NB4 (cell line): ENCODE results near the gene DAPK1.

Source experiments
- DNase-seq: peaks from one replicate; pipeline ENCODE4 v3.0.0; 2010; ENCODE audit warnings: low read depth
- H3K4me3 ChIP-seq: one replicate; pipeline ENCODE4 v1.5.1; 2011; ENCODE audit warnings: mild to moderate bottlenecking, low read depth, low read length, moderate library complexity
- MYC ChIP-seq: IDR thresholded peaks from 2 replicates; pipeline ENCODE4 v1.6.1; 2011; ENCODE audit warnings: low read depth, low read length
- POLR2A ChIP-seq: IDR thresholded peaks from 2 replicates; pipeline ENCODE4 v1.6.1; 2011; ENCODE audit warnings: mild to moderate bottlenecking; ENCODE audit not compliant: insufficient read length; ENCODE audit errors: extremely low read depth
- TF ChIP-seq, protein P1 (sequence below): IDR thresholded peaks from one replicate; pipeline ENCODE4 v1.5.1; 2012; ENCODE audit warnings: low read depth, low read length
- TF ChIP-seq, protein P2 (sequence below): IDR thresholded peaks from 2 replicates; pipeline ENCODE4 v1.6.1; 2011; ENCODE audit warnings: low read depth, low read length

DAPK1 gene

GRCh38 chr9:87550253-87550954, 52.7 kb downstream of the DAPK1 start:
- no peak overlapping the region for H3K4me3 ChIP-seq
- DNase-seq: no peak
- TF ChIP-seq, protein P1, sequence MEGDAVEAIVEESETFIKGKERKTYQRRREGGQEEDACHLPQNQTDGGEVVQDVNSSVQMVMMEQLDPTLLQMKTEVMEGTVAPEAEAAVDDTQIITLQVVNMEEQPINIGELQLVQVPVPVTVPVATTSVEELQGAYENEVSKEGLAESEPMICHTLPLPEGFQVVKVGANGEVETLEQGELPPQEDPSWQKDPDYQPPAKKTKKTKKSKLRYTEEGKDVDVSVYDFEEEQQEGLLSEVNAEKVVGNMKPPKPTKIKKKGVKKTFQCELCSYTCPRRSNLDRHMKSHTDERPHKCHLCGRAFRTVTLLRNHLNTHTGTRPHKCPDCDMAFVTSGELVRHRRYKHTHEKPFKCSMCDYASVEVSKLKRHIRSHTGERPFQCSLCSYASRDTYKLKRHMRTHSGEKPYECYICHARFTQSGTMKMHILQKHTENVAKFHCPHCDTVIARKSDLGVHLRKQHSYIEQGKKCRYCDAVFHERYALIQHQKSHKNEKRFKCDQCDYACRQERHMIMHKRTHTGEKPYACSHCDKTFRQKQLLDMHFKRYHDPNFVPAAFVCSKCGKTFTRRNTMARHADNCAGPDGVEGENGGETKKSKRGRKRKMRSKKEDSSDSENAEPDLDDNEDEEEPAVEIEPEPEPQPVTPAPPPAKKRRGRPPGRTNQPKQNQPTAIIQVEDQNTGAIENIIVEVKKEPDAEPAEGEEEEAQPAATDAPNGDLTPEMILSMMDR: no peak
- TF ChIP-seq POLR2A (no peak), MYC (no peak)
- TF ChIP-seq, protein P2, sequence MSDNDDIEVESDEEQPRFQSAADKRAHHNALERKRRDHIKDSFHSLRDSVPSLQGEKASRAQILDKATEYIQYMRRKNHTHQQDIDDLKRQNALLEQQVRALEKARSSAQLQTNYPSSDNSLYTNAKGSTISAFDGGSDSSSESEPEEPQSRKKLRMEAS: no peak

GRCh38 chr9:87551772-87552217, 54.1 kb downstream of the DAPK1 start:
- TF ChIP-seq MYC (no peak), POLR2A (no peak)
- TF ChIP-seq, protein P1: no peak
- TF ChIP-seq, protein P2: no peak
- no peak overlapping the region for H3K4me3 ChIP-seq
- no peak for DNase-seq

DNA sequence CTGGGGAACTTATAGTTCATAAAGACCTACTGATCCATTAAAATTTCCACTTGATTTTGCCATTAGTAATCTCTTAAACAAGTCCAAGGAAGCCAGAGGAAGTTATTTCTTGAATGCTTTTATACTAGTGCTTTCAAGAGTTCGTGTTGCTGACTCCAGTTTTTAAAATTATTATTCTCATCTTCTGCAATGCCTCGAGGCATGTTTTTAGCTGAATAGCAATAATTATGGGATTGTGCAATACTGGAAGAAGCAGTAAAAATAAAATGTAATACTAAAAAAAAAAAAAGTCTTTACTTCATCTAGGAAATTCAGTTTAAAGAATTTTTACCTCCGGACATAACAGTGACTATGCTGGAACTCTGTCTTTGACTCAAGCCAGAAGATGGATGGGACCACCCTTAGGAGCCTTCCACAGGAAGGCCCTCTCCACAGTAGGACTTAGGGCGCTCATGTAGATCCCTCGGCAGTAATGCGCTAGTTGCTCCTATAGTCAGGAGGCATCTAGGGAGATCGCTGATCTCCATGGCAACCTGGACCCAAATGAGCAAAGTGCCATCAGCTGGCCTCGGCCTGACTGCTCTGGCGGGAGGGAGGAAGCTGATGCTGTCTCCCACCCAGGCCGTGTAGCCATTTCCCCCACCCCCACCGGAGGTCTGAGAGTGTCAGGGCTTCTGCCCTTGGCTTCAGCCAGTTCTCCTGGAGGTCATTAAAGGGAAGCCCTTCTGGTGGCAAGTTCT, 56.7 kb downstream of the DAPK1 start:
- peak; percentile 6 for DNase-seq
- TF ChIP-seq POLR2A (no peak), MYC (no peak)
- TF ChIP-seq, protein P1: no peak
- TF ChIP-seq, protein P2: no peak
- H3K4me3 ChIP-seq: no peak overlapping the region

DNA sequence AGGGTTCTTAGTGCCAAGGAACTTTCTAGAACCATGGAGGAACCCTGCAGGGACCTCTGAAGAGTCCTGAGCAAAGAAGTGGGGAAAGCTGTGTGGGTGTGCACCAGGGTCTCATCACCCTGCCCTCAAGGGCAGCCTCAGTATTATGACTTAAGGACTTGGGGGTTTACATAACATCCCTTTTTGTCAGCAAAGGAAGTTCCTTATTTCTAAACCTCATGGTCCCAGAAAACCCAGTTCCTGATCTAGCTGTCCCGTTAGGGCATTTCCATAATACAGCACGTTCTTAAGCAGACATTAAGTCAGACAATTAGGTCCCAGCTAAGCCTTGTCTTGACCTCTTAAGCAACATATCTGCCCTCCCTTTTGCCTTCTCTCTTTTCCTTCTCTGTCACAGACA, 57.3 kb downstream of the DAPK1 start:
- DNase-seq: peak; percentile 72
- TF ChIP-seq, protein P2: peak; percentile 54
- TF ChIP-seq, protein P1: no peak
- TF ChIP-seq POLR2A (no peak), MYC (peak; percentile 18; the same call in 1 of the 2 replicates)
- H3K4me3 ChIP-seq: no peak overlapping the region

GRCh38 chr9:87556039-87556438, 58.4 kb downstream of the DAPK1 start:
- TF ChIP-seq MYC (no peak), POLR2A (no peak)
- TF ChIP-seq, protein P1: no peak
- TF ChIP-seq, protein P2: no peak
- H3K4me3 ChIP-seq: no peak overlapping the region
- no peak for DNase-seq
